Measurements from ENCODE around the gene PLXNA4.

The PLXNA4 gene

DNA sequence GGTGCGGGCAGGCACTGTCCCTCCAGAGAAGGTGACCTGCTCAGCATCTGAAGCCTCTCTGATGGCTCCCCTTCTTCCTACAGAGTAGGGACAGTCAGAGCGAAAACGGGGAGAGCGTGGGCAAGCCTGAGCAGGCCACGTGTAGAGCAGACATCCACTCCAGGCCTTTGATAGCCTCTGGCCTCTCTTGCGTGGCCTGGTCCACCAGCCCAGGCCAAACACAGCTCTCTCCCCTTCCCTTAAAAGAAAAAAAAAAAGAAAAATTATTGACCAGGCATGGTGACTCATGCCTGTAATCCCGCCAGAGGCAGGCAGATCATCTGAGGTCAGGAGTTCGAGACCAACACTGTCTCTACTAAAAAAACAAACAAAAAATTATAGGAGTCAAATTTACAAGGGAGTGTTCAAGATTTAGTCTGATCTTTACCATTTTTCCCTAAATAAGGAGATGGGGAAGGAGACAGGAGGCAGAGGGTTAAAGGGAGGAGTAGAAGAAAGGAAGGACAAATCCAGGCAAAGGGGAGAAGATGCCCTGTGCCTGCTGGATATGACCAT lies 84.8 kb downstream of the PLXNA4 start:
- H3K9ac ChIP-seq (ENCODE audit: low read length): no peak overlapping the region
- H3K9me3 ChIP-seq (ENCODE audit: insufficient read depth, low read depth, low read length): peaks cover 3% of the 10 kb centered on the region
- H3K4ac ChIP-seq (ENCODE audit: low read depth, low read length): no peak overlapping the region
- H4K91ac ChIP-seq (ENCODE audit: low read depth, low read length): no peak overlapping the region
- no peaks in the 10 kb centered on the region for H3K79me1 ChIP-seq (ENCODE audit: low read length)
- no peaks in the 10 kb centered on the region for H3K36me3 ChIP-seq (ENCODE audit: control insufficient read depth in 1 of 2, insufficient read depth in 2 of 2, low read length in 2 of 2)
- no peak overlapping the region for H3K4me3 ChIP-seq (ENCODE audit: low read depth, low read length)
- no peaks in the 10 kb centered on the region for H3K79me2 ChIP-seq (ENCODE audit: control insufficient read depth, insufficient read depth, low read length, poor library complexity)
- H2BK120ac ChIP-seq (ENCODE audit: insufficient read depth, low read length, poor library complexity): no peak overlapping the region
- H4K8ac ChIP-seq (ENCODE audit: low read depth, low read length): no peak overlapping the region
- no peak overlapping the region for H3K4me2 ChIP-seq (ENCODE audit: low read length)
- no peak overlapping the region for H2AK5ac ChIP-seq (ENCODE audit: low read length)
- H4K12ac ChIP-seq (ENCODE audit: low read depth, low read length): no peak overlapping the region
- H2BK12ac ChIP-seq (ENCODE audit: low read length): no peak overlapping the region
- H3K4me1 ChIP-seq (ENCODE audit: control insufficient read depth in 1 of 2, insufficient read depth in 2 of 2, low read length in 2 of 2): no peaks in the 10 kb centered on the region
- no peak overlapping the region for H2BK5ac ChIP-seq (ENCODE audit: low read depth, low read length, poor library complexity)
- H3K23ac ChIP-seq (ENCODE audit: low read length): no peak overlapping the region
- no peak overlapping the region for H3K14ac ChIP-seq (ENCODE audit: low read length)
- no peak for DNase-seq
- H3K18ac ChIP-seq (ENCODE audit: low read length): no peak overlapping the region
- no CpG with 5 or more reads among the region's 8 CpGs for WGBS (ENCODE audit: extremely low coverage, insufficient coverage, insufficient read length)
- no peaks in the 10 kb centered on the region for H3K27me3 ChIP-seq (ENCODE audit: insufficient read depth, low read length)
- H3K27ac ChIP-seq (ENCODE audit: low read depth, low read length): no peak overlapping the region
- no peak overlapping the region for H2AFZ ChIP-seq (ENCODE audit: insufficient read depth, low read length, poor library complexity)

DNA sequence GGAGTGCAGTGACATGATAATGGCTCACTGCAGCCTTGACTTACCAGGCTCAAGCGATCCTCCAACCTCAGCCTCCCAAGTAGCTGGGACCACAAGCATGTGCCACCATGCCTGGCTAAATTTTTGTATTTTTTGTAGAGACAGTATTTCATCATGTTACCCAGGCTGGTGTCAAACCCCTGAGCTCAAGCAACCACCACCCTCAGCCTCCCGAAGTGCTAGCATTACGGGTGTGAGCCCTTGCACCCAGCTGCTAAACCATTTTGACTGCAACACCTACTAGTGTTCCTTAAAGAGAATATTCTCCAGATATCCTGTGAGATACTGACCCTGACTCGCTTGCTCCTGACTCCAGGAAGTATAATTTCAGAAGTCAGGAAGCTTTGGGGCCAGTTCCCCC lies 85.8 kb downstream of the PLXNA4 start:
- Histone ChIP-seq H3K9me3 (ENCODE audit: insufficient read depth, low read depth, low read length) (peaks cover 3% of the 10 kb centered on the region), H4K8ac (ENCODE audit: low read depth, low read length) (no peak overlapping the region), H3K9ac (ENCODE audit: low read length) (no peak overlapping the region), H3K4me2 (ENCODE audit: low read length) (no peak overlapping the region), H4K12ac (ENCODE audit: low read depth, low read length) (no peak overlapping the region), H3K18ac (ENCODE audit: low read length) (no peak overlapping the region), H3K27ac (ENCODE audit: low read depth, low read length) (no peak overlapping the region), H2BK5ac (ENCODE audit: low read depth, low read length, poor library complexity) (no peak overlapping the region), H2AFZ (ENCODE audit: insufficient read depth, low read length, poor library complexity) (no peak overlapping the region), H3K36me3 (ENCODE audit: control insufficient read depth in 1 of 2, insufficient read depth in 2 of 2, low read length in 2 of 2) (no peaks in the 10 kb centered on the region), H2BK12ac (ENCODE audit: low read length) (no peak overlapping the region), H3K27me3 (ENCODE audit: insufficient read depth, low read length) (no peaks in the 10 kb centered on the region), H4K91ac (ENCODE audit: low read depth, low read length) (no peak overlapping the region), H2AK5ac (ENCODE audit: low read length) (no peak overlapping the region), H3K4me3 (ENCODE audit: low read depth, low read length) (no peak overlapping the region), H3K79me1 (ENCODE audit: low read length) (no peaks in the 10 kb centered on the region), H3K4ac (ENCODE audit: low read depth, low read length) (no peak overlapping the region), H3K14ac (ENCODE audit: low read length) (no peak overlapping the region), H3K4me1 (ENCODE audit: control insufficient read depth in 1 of 2, insufficient read depth in 2 of 2, low read length in 2 of 2) (no peaks in the 10 kb centered on the region), H3K23ac (ENCODE audit: low read length) (no peak overlapping the region), H3K79me2 (ENCODE audit: control insufficient read depth, insufficient read depth, low read length, poor library complexity) (no peaks in the 10 kb centered on the region), H2BK120ac (ENCODE audit: insufficient read depth, low read length, poor library complexity) (no peak overlapping the region)
- DNase-seq: no peak
- no CpG with 5 or more reads among the region's 4 CpGs for WGBS (ENCODE audit: extremely low coverage, insufficient coverage, insufficient read length)

DNA sequence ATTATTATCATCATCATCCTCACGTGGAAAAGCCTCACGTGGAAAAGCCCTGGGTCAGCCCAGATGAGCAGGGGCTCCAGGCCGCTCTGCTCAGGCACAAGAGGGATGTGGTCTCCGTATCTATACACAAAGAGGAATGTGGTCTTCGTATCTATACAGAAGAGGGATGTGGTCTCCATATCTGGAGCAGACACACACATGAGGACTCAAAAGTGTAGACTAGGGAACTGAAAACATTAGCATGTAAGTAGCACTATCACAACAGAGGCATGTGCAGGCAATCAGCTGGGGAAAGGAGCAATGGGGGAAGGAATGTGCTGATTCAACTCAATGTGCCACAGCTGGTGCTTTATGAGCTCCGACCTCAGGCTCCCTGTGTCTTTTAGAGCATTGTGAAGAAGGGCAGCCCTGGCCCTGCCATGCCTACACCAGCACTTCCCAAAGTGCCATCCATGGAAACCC lies 86.5 kb downstream of the PLXNA4 start:
- Histone ChIP-seq H3K18ac (ENCODE audit: low read length) (no peak overlapping the region), H2BK120ac (ENCODE audit: insufficient read depth, low read length, poor library complexity) (no peak overlapping the region), H4K12ac (ENCODE audit: low read depth, low read length) (no peak overlapping the region), H3K23ac (ENCODE audit: low read length) (no peak overlapping the region), H3K4me2 (ENCODE audit: low read length) (no peak overlapping the region), H2AFZ (ENCODE audit: insufficient read depth, low read length, poor library complexity) (no peak overlapping the region), H3K9ac (ENCODE audit: low read length) (no peak overlapping the region), H2AK5ac (ENCODE audit: low read length) (no peak overlapping the region), H3K9me3 (ENCODE audit: insufficient read depth, low read depth, low read length) (peaks cover 3% of the 10 kb centered on the region), H3K4me3 (ENCODE audit: low read depth, low read length) (no peak overlapping the region), H3K4me1 (ENCODE audit: control insufficient read depth in 1 of 2, insufficient read depth in 2 of 2, low read length in 2 of 2) (no peaks in the 10 kb centered on the region), H3K14ac (ENCODE audit: low read length) (no peak overlapping the region), H4K91ac (ENCODE audit: low read depth, low read length) (no peak overlapping the region), H3K79me1 (ENCODE audit: low read length) (no peaks in the 10 kb centered on the region), H3K79me2 (ENCODE audit: control insufficient read depth, insufficient read depth, low read length, poor library complexity) (no peaks in the 10 kb centered on the region), H3K27ac (ENCODE audit: low read depth, low read length) (no peak overlapping the region), H2BK5ac (ENCODE audit: low read depth, low read length, poor library complexity) (no peak overlapping the region), H3K27me3 (ENCODE audit: insufficient read depth, low read length) (no peaks in the 10 kb centered on the region), H3K36me3 (ENCODE audit: control insufficient read depth in 1 of 2, insufficient read depth in 2 of 2, low read length in 2 of 2) (no peaks in the 10 kb centered on the region), H3K4ac (ENCODE audit: low read depth, low read length) (no peak overlapping the region), H2BK12ac (ENCODE audit: low read length) (no peak overlapping the region), H4K8ac (ENCODE audit: low read depth, low read length) (no peak overlapping the region)
- WGBS (ENCODE audit: extremely low coverage, insufficient coverage, insufficient read length): no CpG with 5 or more reads among the region's 6 CpGs
- DNase-seq: peak; percentile 19 to 55

DNA sequence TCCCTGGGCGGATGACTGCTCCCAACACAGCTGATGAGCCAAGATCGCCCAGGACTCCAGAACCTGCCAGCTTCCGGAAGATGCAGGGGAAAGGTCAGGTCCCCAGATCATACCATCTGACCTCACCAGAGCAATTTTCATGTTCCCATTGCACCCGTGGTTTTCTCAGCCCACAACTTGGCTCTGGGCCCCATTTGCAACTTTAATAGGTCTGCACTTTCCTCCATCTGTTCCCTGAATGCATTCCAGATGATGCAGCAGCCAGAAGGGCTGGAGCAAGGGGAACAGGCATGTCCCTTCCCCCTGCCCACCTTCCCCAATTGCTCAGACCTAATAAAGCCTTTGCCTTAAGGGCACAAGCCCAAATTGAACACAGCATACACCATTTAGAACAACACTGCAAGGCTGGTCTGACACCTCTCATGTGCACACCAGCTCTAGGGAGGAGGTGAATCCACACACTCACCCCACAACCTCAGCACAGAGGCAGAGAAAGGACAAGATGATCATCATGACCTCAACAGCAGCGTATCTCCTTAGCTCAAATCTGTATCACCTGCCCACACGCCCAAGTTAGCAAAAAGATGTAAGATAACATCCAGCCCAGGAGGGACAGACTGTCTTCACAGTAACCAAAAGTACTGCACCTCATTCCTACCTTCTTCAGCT lies 87.5 kb downstream of the PLXNA4 start:
- Histone ChIP-seq H2BK5ac (ENCODE audit: low read depth, low read length, poor library complexity) (no peak overlapping the region), H3K4me3 (ENCODE audit: low read depth, low read length) (no peak overlapping the region), H3K27me3 (ENCODE audit: insufficient read depth, low read length) (no peaks in the 10 kb centered on the region), H4K12ac (ENCODE audit: low read depth, low read length) (no peak overlapping the region), H3K9ac (ENCODE audit: low read length) (no peak overlapping the region), H3K9me3 (ENCODE audit: insufficient read depth, low read depth, low read length) (peaks cover 3% of the 10 kb centered on the region), H2BK120ac (ENCODE audit: insufficient read depth, low read length, poor library complexity) (no peak overlapping the region), H2AK5ac (ENCODE audit: low read length) (no peak overlapping the region), H3K14ac (ENCODE audit: low read length) (no peak overlapping the region), H3K36me3 (ENCODE audit: control insufficient read depth in 1 of 2, insufficient read depth in 2 of 2, low read length in 2 of 2) (no peaks in the 10 kb centered on the region), H3K79me2 (ENCODE audit: control insufficient read depth, insufficient read depth, low read length, poor library complexity) (no peaks in the 10 kb centered on the region), H3K18ac (ENCODE audit: low read length) (no peak overlapping the region), H3K4ac (ENCODE audit: low read depth, low read length) (no peak overlapping the region), H4K8ac (ENCODE audit: low read depth, low read length) (no peak overlapping the region), H3K4me2 (ENCODE audit: low read length) (no peak overlapping the region), H3K79me1 (ENCODE audit: low read length) (no peaks in the 10 kb centered on the region), H2BK12ac (ENCODE audit: low read length) (no peak overlapping the region), H3K23ac (ENCODE audit: low read length) (no peak overlapping the region), H2AFZ (ENCODE audit: insufficient read depth, low read length, poor library complexity) (no peak overlapping the region), H3K4me1 (ENCODE audit: control insufficient read depth in 1 of 2, insufficient read depth in 2 of 2, low read length in 2 of 2) (no peaks in the 10 kb centered on the region), H4K91ac (ENCODE audit: low read depth, low read length) (no peak overlapping the region), H3K27ac (ENCODE audit: low read depth, low read length) (no peak overlapping the region)
- WGBS (ENCODE audit: extremely low coverage, insufficient coverage, insufficient read length): no CpG with 5 or more reads among the region's 6 CpGs
- no peak for DNase-seq

All from trophoblast cell (in vitro differentiated cells and primary cell).